HG02938 (cell line): ENCODE data around the gene TGFB2.

Experiments
- ATAC-seq: cut with Tn5 transposase; IDR thresholded peaks from one replicate; pipeline ENCODE4 v1.9.1; 2021; ENCODE audit warnings: mild to moderate bottlenecking, moderate library complexity; ENCODE audit not compliant: unreplicated experiment

Gene TGFB2

GRCh38 chr1:218383681-218384080 is 38.5 kb downstream of the TGFB2 start:
- no peak for ATAC-seq

DNA sequence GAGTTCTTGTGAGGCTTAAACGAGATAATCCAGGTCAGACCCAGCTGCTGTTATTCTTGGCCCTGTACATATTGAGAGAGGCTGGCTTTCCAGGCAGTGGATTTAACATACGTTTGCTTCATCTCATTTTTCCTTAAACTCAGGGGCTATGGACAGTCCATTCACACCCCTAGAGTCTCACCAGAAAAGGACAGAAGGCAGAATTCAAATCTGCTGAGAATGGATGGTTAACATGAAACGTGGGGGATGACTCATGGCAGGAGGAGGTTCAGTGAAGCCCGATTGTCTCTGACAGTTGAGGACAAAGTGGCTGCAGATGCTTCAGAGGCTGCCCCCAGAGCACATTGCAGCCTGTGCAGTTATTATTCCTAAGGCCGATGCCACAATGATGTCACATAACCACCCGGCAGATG is 39.5 kb downstream of the TGFB2 start:
- ATAC-seq, result no peak

GRCh38 chr1:218388591-218388990 is 43.5 kb downstream of the TGFB2 start:
- ATAC-seq, result no peak

DNA sequence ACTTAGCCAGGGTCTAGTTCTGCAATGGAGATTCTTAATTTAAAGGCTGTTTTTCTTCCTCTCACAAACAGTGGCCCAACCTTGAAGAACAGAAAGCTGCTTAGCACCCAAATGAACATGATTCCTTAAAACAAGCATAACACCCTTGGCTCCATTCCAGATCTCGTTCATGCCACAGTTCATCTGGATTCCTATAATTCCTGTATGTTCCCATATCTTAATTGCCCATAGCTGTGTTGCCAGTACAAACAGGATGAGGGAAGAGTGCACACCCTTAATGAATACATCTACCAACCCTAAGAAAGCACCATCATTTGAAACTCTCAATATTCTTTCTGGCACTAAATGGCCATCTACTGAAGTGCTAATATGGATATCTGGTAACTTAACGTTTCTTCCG is 45.5 kb downstream of the TGFB2 start:
- ATAC-seq, result no peak

- ATAC-seq, result no peak
Measured at GRCh38 chr1:218392780-218393179, 47.6 kb downstream of the TGFB2 start.

DNA sequence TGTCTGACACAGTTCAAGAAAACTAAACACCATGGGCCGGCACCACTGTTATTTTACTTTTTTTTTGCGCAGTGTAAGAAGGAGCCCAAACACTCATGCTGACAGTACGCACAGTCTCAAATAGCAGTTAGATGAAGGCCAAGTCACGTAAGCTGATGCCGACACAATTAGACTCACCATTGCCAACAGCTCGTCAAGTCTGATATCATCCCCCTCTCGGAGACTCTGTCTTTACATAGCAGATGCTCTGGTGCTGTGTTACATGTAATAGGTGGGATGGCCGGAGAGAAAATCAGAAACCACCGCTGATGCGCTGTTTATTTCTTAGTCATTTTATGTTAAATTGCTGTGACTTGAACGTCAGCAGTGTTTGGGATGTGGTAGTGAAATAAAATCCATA is 49.3 kb downstream of the TGFB2 start:
- no peak for ATAC-seq

- no peak for ATAC-seq
Measured at GRCh38 chr1:218394989-218395388, 49.9 kb downstream of the TGFB2 start.

GRCh38 chr1:218395916-218396315 is 50.8 kb downstream of the TGFB2 start:
- ATAC-seq, result no peak

DNA sequence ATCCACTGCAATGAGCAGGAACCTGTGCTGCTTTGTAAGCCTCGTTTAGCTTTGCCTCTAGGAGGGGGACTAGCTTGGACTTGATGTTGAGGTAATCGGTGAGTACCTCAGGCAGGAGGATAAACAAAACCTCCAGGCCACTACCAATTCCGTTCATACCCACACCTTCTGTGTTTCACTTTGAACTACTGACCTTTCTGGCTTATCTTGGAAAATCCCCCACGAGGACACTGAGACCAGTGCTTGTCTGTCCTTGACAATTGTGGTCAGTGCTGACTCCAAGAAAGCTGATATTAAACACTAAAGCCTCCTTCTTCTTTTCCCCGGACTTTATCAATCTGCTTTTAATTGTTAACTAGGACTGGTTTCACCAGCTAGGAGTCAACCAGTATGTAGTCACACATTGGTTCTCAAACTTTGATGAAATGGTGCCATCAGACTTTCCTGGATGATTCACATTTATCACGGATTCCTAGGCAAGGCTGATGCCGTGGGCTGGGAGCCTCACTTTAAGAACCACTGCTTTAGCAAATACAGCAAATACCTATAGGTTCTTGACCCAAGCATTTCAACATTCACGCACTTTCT is 52.7 kb downstream of the TGFB2 start:
- ATAC-seq, result no peak

DNA sequence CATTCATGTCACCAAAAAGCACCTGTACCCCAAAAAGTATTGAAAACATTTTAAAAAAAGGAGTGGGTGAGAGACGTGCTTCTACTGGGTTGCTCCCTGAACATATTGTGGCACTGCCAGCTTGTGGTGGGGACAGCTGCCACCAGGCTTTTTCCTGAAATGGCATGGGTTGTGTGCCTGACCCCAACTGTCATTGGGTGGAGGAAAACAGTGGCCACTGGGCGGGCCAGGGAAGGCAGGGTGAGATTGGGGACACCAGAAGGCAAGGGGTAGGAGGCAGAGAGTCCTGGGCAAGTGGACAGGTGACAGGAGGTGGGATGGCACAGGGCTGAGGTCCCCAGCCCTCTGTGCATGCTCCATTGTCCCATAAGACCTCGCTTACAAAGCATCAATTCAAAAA is 55.5 kb downstream of the TGFB2 start:
- ATAC-seq, result no peak

- ATAC-seq, result no peak
Measured at GRCh38 chr1:218401441-218401997, 56.4 kb downstream of the TGFB2 start.

- no peak for ATAC-seq
Measured at GRCh38 chr1:218401998-218402785, 57.1 kb downstream of the TGFB2 start.

DNA sequence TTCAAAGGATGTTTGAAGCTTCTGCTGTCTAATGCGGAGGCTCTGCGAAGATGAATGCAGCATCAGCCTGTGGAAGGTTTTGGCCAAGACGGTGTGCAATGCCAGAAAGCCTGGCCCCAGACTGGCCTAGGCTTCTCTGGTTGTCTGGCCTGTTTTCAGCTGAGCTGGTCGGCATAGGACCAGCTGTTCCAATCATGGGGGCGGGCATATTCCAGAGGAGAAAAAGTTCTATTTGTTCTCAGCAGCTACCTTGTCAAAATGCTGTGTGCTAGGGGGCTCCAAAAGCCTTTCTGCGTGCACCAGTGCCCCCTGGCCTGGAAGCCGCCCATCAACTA is 57.6 kb downstream of the TGFB2 start:
- no peak for ATAC-seq

GRCh38 chr1:218403300-218403699 is 58.2 kb downstream of the TGFB2 start:
- ATAC-seq, result no peak

DNA sequence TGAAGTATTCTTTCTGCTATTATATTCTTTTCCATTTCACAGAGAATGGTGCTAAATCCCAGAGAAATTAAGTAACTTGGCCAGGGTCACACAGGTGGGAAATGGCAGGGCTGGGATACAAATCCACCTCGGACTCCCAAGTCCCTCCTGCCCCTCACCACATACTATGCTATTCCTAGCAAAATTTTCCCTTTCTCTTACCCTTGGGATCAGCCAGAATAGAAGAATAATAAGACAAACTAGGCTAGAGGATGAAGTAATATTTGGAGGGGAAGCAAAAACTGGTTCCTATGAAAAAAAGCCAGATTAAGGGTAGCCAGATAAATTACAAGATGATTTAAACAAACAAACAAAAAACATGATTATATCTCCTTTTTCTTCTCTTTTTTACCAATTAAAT is 62.5 kb downstream of the TGFB2 start:
- ATAC-seq, result no peak

GRCh38 chr1:218408135-218408534 is 63.0 kb downstream of the TGFB2 start:
- ATAC-seq, result no peak

GRCh38 chr1:218408942-218409341 is 63.8 kb downstream of the TGFB2 start:
- ATAC-seq, result no peak

- no peak for ATAC-seq
Measured at GRCh38 chr1:218409946-218410510, 64.9 kb downstream of the TGFB2 start.

DNA sequence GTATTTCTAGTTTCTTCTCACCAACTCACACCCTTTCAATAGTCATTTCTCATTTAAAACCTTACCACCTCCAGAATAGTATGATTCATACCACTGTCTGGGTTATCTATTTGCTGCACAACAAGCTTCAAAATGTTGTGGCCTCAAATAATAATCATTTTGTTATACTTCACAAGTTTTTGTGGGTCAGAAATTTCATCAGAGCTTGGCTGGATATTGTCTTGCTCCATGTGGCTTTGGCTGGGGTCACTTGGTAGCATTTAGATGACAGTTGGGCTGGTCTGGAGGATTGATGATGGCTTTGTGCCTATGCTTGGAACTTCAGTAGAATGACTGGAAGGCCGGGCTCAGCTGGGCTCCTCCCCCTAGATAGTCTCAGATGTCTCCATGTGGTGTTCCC is 66.0 kb downstream of the TGFB2 start:
- no peak for ATAC-seq

GRCh38 chr1:218412171-218412570 is 67.0 kb downstream of the TGFB2 start:
- ATAC-seq, result no peak

DNA sequence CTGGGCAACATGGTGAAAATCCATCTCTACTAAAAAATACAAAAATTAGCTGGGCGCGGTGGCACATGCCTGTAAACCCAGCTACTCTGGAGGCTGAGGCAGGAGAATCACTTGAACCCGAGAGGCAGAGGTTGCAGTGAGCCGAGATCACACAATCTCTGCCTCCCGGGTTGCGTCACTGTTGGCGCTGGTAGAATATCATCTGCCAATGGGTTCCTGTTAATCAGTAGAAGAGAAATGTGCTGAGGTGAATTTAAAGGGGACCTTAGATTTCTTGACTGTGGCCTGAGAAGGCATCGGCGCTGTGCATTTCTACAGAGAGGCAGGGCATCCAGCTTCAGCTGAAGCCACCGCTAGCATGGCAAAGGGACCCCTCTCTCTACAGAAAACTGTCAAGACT is 68.0 kb downstream of the TGFB2 start:
- no peak for ATAC-seq

DNA sequence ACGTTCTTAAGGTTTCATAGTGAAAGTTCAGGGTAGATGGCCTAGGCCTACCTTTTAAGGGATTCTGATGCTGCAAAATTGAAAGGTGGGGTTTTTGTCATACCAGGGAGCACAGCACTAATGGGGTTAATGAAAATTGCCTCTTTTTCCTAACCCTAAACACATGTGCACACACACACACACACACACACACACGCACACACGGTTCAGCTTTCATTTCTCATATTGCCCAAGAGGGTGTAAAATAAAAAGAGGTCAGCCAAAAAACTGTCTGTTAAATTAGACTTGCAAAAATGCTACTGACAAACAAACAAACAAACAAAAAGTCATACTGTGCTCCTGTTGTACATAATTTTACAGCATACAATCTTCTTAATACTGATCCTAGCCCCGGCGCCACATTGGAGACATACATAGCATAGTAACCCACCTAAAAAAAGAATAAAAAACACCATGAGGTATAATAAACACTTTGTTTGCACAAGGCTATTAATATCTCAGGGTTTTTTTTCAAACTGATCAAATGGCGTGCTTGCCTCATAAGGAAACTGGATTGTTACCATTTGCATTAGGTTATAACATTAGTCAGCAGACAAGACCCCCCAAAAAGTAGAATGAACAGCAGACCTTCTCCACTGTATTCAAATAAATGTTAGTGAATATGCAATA is 69.1 kb downstream of the TGFB2 start:
- no peak for ATAC-seq
